Measurements from ENCODE around the gene CCL18.
"Not testable (repeated sequence)": the region's sequence is repeated elsewhere in the genome, so short reads cannot be mapped to it uniquely, and the experiment has no call there.

The CCL18 gene

GRCh38 chr17:36117505-36118382, 53.7 kb downstream of the CCL18 start:
- H3K27me3 Mint-ChIP-seq (ENCODE audit: low read depth, poor library complexity) = no peaks in the 10 kb centered on the region
- H3K4me3 Mint-ChIP-seq = no peak overlapping the region
- H3K27ac Mint-ChIP-seq = peak overlapping the region; percentile 88
- peaks cover 13% of the 10 kb centered on the region for H3K4me1 Mint-ChIP-seq
- H3K36me3 Mint-ChIP-seq (ENCODE audit: low read depth) = no peaks in the 10 kb centered on the region
- peaks cover 4% of the 10 kb centered on the region for H3K9me3 Mint-ChIP-seq
- DNase-seq = no peak
- TF ChIP-seq, protein P1, sequence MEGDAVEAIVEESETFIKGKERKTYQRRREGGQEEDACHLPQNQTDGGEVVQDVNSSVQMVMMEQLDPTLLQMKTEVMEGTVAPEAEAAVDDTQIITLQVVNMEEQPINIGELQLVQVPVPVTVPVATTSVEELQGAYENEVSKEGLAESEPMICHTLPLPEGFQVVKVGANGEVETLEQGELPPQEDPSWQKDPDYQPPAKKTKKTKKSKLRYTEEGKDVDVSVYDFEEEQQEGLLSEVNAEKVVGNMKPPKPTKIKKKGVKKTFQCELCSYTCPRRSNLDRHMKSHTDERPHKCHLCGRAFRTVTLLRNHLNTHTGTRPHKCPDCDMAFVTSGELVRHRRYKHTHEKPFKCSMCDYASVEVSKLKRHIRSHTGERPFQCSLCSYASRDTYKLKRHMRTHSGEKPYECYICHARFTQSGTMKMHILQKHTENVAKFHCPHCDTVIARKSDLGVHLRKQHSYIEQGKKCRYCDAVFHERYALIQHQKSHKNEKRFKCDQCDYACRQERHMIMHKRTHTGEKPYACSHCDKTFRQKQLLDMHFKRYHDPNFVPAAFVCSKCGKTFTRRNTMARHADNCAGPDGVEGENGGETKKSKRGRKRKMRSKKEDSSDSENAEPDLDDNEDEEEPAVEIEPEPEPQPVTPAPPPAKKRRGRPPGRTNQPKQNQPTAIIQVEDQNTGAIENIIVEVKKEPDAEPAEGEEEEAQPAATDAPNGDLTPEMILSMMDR (IDR thresholded peaks at IDR 0.05) = no peak

- Mint-ChIP-seq H3K36me3 (ENCODE audit: low read depth) (no peaks in the 10 kb centered on the region), H3K27me3 (ENCODE audit: low read depth, poor library complexity) (no peaks in the 10 kb centered on the region), H3K4me1 (peaks cover 13% of the 10 kb centered on the region), H3K9me3 (peaks cover 4% of the 10 kb centered on the region), H3K4me3 (no peak overlapping the region), H3K27ac (no peak overlapping the region)
- TF ChIP-seq, protein P1 (IDR thresholded peaks at IDR 0.05) = no peak
- DNase-seq = no peak
Observed at GRCh38 chr17:36118477-36119353, 54.6 kb downstream of the CCL18 start.

DNA sequence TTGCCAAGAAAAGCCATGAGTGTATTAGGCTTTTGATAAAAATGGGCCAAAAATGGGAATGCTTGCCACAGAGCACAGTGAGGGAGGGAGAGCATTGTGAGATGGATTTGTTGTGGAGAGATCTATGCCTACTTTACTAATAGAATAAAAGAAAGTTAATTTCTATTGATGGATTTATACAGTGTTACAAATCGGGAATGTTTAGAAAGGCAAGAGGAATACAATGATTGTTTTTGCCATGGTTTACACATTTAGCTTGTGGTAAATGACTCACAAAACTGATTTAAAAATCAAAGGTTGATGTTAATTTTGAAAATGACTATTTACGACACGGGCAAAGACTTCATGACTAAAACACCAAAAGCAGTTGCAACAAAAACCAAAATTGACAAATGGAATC, 56.1 kb downstream of the CCL18 start:
- Mint-ChIP-seq H3K27ac (no peak overlapping the region), H3K27me3 (ENCODE audit: low read depth, poor library complexity) (peaks cover under 1% of the 10 kb centered on the region), H3K4me1 (peaks cover 13% of the 10 kb centered on the region), H3K9me3 (peaks cover 4% of the 10 kb centered on the region), H3K36me3 (ENCODE audit: low read depth) (no peaks in the 10 kb centered on the region), H3K4me3 (no peak overlapping the region)
- TF ChIP-seq, protein P1 (IDR thresholded peaks at IDR 0.05) = no peak
- DNase-seq = no peak

- H3K27me3 Mint-ChIP-seq (ENCODE audit: low read depth, poor library complexity); H3K36me3 Mint-ChIP-seq (ENCODE audit: low read depth); H3K4me3 Mint-ChIP-seq; DNase-seq; H3K27ac Mint-ChIP-seq: not testable (repeated sequence)
- peaks cover 11% of the 10 kb centered on the region for H3K9me3 Mint-ChIP-seq
- peaks cover 13% of the 10 kb centered on the region for H3K4me1 Mint-ChIP-seq
Observed at GRCh38 chr17:36121099-36121498, 57.0 kb downstream of the CCL18 start.
